RWPE2 (cell line): ENCODE measurements around the gene ARF3.

Source experiments
- ATAC-seq: fragments of 200-7000 bp; cut with Tn5 transposase; 3 replicates; pipeline ENCODE4 v1.9.1; 2021; ENCODE audit warnings: low read depth
- DNase-seq: peaks from one replicate; pipeline ENCODE4 v3.0.0-alpha.2; 2020; ENCODE audit warnings: low spot score
- H3K27ac ChIP-seq: fragments of 450-650 bp; 2 replicates; pipeline ENCODE4 v1.5.1; 2017; ENCODE audit warnings: mild to moderate bottlenecking; ENCODE audit not compliant: poor library complexity, severe bottlenecking
- H3K27me3 ChIP-seq: fragments of 250-450 bp; sonication (Bioruptor Pico); 2 replicates; pipeline ENCODE4 v1.5.1; 2021; ENCODE audit warnings: mild to moderate bottlenecking, moderate library complexity; ENCODE audit not compliant: insufficient read depth, poor library complexity, severe bottlenecking
- H3K36me3 ChIP-seq: fragments of 250-450 bp; sonication (Bioruptor Pico); 2 replicates; pipeline ENCODE4 v1.5.1; 2020; ENCODE audit warnings: low read depth, mild to moderate bottlenecking, moderate library complexity
- H3K4me1 ChIP-seq: fragments of 250-450 bp; sonication (Bioruptor Pico); 2 replicates; pipeline ENCODE4 v1.5.1; 2021; ENCODE audit warnings: mild to moderate bottlenecking, moderate library complexity; ENCODE audit not compliant: insufficient read depth, poor library complexity, severe bottlenecking
- H3K4me3 ChIP-seq: fragments of 250-450 bp; sonication (Bioruptor Pico); 2 replicates; pipeline ENCODE4 v1.5.1; 2021; ENCODE audit warnings: mild to moderate bottlenecking, moderate library complexity; ENCODE audit not compliant: severe bottlenecking
- H3K9me3 ChIP-seq: fragments of 250-450 bp; sonication (Bioruptor Pico); 2 replicates; pipeline ENCODE4 v1.5.1; 2021; ENCODE audit warnings: mild to moderate bottlenecking, moderate library complexity; ENCODE audit not compliant: severe bottlenecking
- TF ChIP-seq, protein P1 (sequence below): fragments of 450-650 bp; IDR thresholded peaks from one replicate; pipeline ENCODE4 v1.5.1; 2017; ENCODE audit warnings: mild to moderate bottlenecking, moderate library complexity; ENCODE audit not compliant: poor library complexity, severe bottlenecking

Gene ARF3

DNA sequence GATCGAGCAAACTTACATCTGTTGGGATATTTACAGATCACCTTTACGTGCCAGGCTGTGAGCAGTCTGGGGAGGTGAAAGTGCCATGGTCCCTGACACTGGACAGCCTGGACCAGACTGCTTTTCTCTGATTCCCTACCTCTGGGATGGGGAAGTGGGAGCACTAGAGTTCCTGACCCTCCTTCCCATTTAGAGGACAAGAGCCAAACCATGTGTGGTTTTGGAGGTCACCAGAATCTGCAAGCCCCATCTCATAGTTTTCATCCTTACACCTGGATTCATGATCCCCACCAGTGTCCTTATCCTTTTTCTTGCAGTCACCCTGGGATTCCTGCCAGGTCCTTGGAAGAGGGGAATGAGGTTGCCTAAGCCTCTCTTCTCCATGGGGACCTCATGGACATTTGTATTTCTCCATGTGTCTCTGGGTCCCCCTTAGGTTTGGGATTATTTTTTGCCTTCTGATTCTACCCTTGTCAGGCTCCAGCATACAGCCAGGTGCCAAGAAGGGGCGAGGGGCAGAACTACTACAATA is 15.7 kb upstream of the ARF3 start:
- peaks cover 54% of the 10 kb centered on the region for H3K27me3 ChIP-seq
- H3K36me3 ChIP-seq, result no peaks in the 10 kb centered on the region
- TF ChIP-seq, protein P1, sequence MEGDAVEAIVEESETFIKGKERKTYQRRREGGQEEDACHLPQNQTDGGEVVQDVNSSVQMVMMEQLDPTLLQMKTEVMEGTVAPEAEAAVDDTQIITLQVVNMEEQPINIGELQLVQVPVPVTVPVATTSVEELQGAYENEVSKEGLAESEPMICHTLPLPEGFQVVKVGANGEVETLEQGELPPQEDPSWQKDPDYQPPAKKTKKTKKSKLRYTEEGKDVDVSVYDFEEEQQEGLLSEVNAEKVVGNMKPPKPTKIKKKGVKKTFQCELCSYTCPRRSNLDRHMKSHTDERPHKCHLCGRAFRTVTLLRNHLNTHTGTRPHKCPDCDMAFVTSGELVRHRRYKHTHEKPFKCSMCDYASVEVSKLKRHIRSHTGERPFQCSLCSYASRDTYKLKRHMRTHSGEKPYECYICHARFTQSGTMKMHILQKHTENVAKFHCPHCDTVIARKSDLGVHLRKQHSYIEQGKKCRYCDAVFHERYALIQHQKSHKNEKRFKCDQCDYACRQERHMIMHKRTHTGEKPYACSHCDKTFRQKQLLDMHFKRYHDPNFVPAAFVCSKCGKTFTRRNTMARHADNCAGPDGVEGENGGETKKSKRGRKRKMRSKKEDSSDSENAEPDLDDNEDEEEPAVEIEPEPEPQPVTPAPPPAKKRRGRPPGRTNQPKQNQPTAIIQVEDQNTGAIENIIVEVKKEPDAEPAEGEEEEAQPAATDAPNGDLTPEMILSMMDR, result no peak
- H3K4me1 ChIP-seq, result no peaks in the 10 kb centered on the region
- ATAC-seq, result no peak
- no peak for DNase-seq
- H3K9me3 ChIP-seq, result no peaks in the 10 kb centered on the region
- no peak overlapping the region for H3K27ac ChIP-seq
- no peak overlapping the region for H3K4me3 ChIP-seq

DNA sequence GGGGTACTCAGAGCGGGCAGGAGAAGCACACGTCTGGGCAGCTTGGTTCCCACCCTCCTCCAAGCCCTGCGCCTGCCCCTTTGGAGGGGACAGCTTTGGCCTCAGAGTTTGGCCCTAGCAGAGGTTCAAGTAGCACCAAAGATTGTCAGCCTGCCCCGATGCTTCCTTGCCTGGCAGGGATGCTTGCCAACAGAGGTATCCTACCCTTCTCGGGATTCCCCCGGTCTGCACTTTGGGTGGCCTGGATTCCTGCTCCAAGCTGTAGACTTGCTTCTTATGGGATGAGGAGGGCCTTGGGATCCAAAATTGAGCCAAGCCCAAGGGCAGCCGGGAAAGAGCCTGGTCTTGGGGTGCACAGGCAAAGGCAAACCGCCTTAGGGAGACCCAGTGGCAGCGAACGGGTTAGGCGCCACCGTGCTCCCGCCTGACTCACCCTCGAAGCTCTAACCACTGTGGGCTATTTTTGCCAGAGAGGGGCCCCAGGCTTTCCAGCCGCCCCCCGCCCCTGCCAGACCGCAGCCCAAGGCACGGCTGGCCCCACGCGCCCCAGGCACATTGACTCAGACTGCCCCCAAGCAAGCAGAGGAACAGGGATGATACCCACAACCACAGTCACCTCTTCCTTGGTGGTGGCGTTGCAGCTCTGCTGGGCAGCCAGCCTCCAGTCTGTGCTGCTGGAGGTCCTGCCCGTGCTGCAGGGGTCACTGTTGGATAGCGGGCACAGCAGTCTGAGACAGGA is 15.1 kb upstream of the ARF3 start:
- Histone ChIP-seq H3K4me1 (no peaks in the 10 kb centered on the region), H3K27me3 (peaks cover 47% of the 10 kb centered on the region), H3K4me3 (no peak overlapping the region), H3K27ac (no peak overlapping the region), H3K9me3 (no peaks in the 10 kb centered on the region), H3K36me3 (no peaks in the 10 kb centered on the region)
- ATAC-seq, result no peak
- TF ChIP-seq, protein P1, result no peak
- DNase-seq, result no peak

DNA sequence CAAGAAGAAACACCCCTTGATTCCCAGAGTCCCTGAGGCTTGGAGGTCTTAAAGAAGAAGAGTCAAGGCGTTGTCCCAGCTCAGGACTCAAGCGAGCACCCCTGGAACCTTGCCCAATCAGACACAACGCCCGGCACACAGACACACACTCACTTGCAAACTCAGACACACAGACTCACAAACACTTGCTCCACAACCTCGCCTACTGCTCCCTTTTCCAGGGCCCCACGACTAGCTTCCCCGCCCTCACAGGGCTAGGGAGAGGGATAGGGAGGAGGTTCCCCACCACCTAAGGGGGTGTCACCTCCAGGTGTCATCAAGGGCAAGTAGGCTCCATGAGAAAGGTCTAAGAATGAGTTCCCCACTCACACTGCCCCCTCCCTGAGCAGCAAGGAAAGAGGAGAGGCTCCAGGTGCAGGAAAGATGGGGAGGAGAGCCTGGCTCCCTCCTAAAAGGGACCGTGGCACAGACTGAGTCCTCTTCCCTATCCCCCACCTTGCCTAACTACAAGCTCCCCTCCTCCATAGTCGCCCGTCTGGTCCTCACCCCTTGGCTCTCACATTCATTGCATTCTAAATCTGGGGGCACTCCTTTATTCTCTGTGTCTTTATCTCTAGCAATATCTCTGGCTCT is 13.5 kb upstream of the ARF3 start:
- no peak for ATAC-seq
- DNase-seq, result no peak
- Histone ChIP-seq H3K27ac (no peak overlapping the region), H3K9me3 (no peaks in the 10 kb centered on the region), H3K4me3 (no peak overlapping the region), H3K27me3 (peaks cover 40% of the 10 kb centered on the region), H3K36me3 (no peaks in the 10 kb centered on the region), H3K4me1 (no peaks in the 10 kb centered on the region)
- TF ChIP-seq, protein P1, result no peak

DNA sequence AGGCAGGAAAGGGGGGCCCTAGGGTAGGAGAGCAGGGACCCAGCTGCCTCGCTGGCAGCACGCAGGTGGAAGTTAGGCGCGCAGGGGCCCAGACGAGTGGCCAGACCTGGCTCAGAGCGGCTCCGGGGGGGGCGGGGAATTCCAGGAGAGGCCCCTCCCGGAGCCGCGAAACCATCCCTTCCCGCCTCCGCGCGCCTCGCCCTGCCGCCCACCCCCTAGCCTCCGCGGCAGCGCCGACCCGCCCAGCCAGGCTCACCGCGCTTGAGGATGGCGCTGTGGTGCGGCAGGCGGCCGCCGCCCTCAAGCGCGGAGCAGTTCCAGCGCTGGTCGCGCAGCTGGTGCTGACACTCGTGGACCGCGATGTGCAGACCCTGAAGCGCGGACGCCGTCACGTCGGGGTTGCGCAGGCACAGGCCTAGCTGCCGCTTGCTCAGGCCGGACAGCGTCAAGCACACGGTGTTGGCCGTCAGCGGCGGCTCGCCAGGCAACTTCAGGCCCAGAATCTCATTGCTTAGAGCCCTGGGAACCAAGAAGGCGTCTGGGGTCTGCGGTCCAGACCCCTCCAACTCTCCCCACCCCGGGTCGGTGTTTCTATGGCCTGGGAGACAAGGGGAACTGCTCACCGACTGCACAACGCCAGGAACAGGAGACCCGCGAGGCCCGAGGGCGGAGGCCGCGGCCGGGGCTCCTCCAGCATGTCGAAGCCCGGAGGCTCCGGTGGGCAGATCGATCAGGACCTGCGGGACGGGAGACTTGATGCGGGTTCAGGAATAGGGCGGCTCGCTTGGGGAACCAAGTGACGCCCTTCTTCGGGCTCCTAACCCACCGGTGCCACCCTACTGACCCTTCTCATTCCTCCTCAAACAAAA is 12.8 kb upstream of the ARF3 start:
- Histone ChIP-seq H3K27ac (no peak overlapping the region), H3K4me3 (no peak overlapping the region), H3K36me3 (no peaks in the 10 kb centered on the region), H3K9me3 (no peaks in the 10 kb centered on the region), H3K4me1 (no peaks in the 10 kb centered on the region), H3K27me3 (peaks cover 40% of the 10 kb centered on the region)
- TF ChIP-seq, protein P1, result no peak
- DNase-seq, result no peak
- no peak for ATAC-seq
